ENCODE data around the gene NKD1.
A peak's percentile ranks its signal among the peaks of the same experiment; 100 is the strongest.

Gene NKD1

DNA sequence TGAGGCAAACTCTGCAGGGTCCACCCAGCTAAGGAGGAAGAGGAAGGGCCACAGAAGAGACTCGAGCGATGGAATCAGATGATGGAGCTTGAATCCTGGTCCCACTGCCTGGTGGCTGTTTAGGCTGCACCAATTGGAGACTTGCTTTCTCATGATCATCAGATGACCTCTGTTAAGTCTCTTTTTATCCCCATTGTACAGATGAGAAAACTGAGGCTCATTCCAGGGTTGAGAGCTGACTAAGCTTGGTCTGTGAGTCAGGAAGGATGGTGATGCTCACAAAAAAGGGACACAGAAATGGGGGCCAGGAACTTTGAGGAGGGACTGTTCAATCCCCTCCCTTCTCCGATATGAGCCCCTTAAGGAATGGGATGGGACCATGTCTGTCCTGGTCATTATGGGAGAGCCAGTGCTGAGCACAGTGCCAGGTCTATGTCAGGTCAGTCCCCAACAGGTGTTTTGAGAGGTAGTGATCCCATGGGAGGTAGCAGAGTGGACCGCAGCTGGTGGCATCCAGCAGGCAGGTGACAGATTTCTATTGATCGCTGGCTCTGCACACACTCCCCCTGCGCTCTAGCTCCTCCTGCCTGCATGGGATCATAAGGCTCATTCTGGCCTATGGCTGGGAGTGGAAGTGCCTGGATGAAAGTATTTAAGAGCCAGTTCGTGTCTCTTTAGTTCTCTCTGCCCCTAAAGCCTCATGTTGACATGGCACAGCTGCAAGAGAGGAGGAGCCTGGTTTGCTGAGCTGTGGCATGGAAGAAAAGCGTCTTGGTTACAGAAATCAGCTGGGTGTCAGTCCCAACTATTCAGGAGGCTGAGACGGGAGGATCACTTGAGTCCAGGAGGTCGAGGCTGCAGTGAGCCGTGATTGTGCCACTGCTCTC is 105.7 kb downstream of the NKD1 start:
- no peak for DNase-seq

DNA sequence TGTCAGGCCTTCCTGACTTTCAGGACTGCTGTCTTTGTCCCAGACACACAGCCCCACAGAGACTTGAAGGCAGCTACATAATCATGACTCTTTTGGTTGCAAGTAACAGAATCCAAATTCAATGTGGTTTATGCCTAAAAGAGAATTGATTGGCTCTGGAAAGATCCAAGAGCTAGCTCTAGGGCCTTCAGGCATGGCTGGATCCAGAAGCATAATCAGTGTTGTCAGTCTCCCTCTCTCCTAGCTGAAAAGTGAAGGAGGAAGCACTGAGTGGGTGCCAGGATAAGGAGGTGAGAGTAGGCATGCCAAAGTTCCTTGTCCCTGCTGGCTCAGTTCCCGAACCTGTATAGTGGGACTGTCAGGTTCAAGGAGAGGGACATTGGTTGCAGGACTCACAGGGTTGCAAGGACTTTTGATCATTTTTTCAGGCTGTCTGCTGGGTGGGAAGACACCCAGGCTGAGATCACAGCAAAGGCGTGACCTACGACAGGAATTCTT is 107.4 kb downstream of the NKD1 start:
- DNase-seq: no peak

DNA sequence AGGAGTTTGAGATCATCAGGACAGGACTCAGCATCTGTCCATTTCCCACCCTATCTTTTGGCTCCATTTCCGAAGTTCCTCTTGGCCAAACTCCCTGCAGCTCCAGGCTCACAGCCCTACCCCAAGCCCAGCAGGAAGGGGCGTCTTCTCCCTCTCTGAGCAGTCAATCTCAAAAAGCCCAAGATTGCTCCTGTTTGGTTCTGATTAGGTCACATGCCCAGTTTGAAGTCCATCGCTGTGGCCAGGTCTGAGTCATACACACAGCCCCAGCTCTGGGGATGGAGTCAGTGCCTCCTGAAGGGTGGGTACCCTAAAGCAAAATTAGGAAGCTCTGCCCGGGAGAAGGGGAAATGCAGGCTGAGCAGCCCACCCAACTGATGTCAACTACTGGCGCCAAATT is 109.0 kb downstream of the NKD1 start:
- no peak for DNase-seq

DNA sequence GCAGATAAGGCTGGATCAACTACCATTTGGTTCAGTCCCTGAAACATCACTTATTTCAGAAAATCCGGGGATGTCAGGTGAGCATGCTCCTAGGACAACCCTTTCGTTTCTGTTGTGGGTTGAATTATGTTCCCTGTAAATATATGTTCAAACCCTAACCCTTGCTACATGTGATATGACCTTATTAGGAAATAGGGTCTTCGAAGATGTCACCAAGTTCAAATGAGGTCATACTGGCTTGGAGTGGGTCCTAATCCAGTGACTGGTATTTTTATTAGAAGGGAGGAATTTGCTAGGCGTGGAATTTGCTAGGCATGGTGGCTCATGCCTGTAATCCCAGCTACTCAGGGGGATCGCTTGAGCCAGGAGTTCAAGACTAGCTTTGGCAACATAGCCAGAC is 111.6 kb downstream of the NKD1 start:
- no peak for DNase-seq

DNA sequence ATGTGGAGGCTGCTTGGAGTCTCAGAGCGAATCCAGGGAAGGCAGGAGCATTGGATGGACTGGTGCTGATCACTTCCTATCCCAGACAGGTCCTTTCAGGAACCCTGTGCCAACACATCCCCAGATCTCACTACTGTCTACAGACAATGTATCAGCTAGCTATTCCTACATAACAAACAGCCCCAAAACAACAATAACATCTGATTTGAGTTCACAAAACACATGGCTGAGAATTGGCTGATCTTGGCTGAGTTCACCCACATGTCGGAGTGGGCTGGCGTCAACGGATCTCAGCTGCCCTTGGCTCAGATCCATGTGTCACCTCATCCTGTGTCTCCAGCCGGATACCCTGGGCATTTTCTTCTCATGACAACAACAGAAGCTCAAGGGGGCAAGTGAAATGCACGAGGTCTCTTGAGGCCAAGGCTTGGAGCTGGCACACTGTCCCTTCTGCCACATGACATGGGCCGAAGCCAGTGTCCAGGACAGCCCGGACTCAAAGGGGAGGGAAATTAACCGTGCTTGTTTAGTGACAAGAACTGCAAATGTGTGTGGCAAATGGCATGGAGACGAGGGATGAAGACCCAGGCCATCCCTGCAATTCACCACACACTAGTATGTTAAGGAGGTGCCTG is 114.2 kb downstream of the NKD1 start:
- DNase-seq: no peak

DNA sequence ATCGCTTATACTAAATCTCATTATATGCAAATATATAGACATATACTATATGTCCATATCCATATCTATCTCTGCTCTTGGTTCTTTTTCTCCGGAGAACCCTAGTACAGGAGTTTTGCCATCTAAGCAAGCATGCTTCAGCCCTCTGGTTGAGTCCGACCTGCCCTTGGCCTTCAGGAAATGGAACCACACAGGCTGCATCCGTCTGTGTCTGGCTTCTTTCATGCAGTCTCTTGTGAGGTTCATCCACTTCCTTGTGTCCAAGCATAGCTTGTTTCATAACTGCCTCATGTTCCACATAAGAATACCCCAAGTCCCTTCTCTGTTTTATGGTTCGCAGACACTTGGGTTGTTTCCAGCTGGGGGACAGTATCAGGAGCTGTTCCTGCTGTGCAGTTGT is 116.1 kb downstream of the NKD1 start:
- DNase-seq: no peak

DNA sequence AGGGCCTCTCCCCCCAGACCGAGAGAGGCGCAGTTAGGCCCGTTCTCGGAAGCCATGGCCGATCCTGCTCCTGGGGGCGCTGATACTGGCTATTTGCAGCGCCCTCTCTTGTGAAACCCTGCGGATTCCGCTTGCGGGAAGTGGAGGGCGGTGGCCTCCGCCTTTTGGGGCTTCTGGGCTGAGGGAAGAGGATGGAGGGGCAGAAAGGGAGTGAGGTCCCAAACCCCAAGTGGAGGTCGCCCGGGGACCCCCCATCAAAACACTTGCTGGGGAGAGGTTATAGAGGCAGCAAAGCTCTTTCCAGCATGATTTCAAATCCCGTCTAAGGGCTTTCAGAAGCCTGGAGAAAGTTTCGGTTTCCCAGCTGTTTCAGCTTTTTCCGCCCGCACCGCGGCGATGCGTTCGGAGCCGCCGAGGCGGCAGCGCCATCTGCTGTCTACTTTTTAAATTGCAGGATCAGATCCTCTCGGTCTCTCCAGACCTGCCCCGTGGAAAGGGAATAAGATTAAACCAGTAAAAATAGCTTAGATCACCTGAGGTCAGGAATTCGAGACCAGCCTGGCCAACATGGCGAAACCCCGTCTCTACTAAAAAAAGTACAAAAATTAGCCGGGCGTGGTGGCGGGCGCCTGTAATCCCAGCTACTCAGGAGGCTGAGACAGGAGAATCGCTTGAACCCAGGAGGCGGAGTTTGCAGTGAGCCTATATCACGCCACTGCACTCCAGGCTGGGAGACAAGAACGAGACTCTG is 117.1 kb downstream of the NKD1 start:
- peak; percentile 86 for DNase-seq

DNA sequence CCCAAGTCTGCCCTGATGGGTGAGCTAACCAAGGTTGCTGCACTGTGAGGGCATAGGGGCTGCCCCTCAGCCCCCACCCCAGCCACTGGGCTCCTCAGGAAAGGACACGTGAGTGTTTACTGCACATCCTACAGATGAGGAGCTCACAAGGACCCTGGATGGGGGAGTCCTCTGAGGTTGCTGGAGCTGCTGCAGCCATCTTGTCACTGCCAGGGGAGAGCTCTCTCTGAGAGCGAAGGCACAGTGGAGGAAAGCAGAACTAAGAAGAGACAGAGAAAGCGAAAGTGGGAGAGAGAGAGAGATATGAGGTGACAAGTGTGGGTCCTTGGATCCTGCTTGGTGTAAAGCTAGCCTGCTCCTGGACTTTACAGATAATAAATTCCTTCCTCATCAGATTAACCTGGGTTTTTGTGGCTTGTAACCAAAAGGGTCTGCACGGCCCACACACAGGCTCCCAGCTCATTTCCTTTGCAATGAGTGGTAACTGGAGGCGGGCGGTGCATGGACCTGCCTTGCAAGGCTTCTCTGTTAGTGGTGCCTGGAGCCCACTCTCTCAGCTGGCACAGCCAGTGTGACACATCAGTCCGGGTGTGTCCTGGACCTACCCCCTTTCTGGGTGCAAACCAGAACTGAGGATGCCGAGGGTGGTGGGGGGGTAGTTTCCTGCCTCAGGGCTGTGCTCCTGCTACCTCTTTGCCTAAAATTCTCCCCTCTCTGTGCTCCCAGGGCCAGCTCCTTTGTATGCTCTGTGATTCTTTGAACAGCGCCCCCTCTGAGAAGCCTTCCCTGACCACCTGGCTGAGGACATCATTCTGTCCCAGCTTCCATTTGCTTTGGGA is 118.7 kb downstream of the NKD1 start:
- no peak for DNase-seq

DNA sequence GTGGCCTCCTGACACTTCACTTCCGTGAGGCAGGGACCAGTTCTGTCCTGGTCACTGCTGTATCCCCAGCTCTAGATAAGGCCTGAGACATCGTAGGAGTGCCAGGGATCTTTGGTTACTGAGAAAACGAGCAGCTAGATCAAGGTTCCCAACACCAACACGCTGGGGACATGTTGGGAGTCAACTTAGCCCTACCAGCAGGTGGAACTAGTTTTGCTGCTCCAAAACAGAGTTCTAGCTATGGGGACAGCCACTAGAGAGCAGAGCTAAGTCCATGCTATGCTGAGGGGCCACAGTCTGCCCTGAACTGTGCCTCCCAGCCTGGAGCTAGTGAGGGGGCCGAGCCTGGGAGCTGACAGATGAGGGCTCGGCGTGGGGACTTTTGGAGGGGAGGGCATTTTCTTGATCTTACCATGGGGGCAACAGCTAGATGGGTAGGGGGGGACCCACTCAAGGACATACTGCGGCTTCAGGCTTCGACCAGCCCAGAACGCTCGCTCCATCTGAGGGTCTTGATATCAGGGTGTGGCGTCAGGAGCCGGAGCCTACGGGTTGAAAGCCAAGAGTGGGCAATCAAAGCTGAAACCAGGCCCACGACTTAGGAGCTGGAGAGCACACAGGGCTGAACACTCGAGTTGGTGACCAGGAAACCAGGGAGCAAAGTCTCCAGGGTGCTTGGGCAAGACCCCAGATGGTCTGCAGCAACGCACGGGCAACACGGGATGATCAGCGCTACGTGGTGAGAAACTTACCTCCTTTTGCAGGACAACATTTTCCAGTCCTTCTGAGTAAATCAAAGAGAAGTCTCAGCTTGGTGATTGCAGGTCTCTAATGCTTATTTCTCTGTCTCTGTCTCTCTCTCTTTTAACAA is 119.5 kb downstream of the NKD1 start:
- DNase-seq: no peak

DNA sequence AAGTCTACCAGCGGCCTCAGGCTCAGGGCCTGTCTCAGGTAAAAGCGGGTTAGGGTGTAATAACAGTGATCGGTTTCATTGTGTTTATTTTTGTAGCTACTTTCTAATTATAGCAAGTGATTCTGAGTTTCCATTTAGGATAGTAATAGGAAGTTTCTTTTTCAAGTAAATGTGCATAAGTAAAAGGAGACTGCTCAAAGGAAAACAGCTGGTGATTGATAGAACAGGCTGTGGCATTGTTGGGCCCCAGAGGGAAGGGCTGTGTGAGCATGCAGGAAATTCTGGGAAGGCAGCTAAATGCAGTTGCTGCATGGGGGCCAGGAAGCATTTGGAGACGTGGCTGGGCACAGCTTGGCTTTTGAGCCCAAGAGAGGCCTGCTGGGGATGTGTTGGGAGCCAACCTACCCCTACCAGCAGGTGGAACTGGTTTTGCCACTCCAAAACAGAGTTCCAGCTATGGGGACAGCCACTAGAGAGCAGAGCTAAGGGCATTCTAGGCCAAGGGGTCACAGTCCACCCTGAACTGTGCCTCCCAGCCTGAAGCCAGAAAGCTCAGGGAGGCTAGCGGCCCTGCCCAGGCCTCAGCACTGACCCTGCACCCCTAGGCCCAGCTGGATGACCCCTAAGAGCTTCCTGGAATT is 120.3 kb downstream of the NKD1 start:
- no peak for DNase-seq

DNA sequence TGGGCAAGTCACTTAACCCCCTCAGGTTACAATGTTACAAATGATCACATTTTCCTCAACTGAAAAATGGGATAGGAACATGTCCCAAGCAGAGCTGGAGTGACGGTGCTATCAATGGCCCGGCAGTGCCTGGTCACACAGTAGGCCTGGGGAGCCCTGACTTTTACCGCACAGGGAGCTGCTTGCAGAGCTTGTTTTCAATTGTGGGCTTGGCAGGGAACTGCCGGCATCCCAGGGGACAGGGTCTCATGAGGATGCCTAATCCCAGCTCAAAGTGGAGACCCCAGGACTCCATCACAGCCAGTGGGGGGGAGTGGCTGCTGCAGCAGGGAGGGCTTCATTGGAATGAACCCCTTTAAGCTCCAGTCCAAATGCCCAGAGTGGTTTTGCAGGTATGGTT is 121.5 kb downstream of the NKD1 start:
- DNase-seq: no peak

DNA sequence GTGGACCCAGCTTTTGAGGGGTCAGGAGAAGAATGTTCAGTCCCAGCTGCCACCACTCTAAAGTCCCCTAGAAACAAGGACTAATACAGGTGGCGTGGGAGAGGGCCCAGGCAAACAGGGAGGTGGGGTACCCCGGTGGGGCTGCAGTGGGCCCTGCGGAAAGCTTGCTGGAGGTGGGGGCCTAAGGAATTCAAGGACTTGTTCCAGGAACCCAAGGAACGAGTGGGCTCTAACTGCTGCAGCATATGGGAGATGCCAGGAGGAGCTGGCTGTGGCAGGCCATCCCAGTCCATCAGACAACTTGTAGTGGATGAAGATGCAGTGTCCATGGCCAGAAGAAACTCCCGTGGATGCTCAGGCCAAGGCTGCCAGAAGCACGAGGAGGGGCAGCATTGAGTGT is 122.3 kb downstream of the NKD1 start:
- no peak for DNase-seq

DNA sequence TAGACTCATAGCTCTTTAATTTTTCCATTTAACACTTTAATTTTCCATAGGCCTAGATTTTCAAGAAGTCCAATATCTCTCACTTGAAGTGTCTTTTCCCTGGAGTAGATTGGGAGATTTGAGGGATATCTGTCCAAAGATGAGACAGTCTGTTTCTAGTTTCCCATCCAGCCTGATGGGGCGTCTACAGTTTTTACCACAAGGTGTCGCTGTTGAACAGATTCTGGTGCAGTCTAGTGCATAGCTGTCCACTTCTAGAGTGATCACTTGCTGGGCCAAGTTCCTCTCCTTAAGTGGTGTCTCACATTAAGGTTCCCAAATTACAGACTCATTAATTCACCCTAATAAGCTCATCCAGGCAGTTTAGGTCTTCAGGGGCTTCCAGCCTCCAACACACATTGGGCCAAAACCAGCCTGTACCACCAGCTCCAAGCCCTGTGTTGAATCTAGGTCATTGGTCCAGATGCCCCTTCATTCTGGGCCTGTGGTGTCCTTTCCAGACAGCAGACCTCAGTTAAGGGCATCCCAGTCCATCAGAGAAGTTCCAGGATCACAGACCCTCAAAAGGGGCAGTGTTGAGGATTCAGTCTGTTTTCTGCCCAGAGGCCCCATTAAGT is 123.6 kb downstream of the NKD1 start:
- DNase-seq: peak; percentile 51

DNA sequence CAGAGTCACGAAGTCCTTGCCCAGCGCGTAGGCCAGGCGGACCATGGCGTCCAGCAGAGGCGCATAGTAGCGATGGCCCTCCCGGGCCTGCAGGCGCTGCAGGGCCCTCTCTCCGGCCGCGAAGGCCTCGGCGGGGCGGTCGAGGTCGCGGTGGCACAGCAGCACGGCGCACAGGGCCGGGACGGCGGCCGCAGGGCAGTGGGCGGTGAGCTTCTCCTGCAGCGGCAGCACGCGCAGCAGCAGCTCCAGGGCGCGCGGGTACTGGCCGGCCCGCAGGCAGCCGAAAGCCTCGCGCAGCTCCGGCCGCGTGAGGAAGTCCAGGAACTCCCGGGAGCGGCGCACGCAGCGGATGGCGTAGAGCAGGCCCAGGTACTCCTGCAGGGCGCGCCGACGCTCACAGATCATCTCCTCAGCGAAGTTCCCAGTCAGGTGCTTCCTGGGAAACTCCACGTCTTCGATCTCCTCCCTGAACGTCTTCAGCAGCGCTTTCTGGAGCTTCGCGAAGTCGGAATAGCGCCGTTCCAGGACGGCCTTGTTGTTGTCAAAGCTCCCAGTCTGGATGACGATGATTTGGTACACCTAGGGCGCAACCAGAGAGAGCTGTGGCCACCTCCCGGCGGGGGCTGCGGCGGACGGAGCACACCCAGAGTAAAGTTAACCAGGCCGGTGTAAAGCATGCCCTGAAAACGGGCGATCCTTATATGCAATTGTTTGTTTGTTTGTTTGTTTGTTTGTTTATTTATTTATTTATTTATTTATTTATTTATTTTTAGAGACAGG is 125.5 kb downstream of the NKD1 start:
- no peak for DNase-seq

DNA sequence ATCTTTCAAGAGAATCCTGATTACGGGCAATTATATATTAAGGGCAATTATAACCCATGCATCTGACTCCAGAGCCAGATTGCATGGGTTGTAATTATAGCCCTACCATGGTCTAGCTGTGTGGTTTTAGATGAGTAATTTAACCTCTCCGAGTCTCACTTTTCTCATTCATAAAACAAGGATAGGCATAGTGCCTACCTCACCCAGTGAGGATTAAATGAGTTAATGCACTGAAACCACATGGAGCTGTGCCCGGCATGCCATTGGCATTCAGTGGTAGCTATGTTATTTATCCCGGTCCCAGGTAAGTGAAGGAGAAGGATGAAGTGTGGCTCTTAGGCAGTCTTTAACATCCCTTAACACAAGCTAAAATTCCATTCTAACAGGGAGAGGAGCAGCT is 126.6 kb downstream of the NKD1 start:
- no peak for DNase-seq

DNA sequence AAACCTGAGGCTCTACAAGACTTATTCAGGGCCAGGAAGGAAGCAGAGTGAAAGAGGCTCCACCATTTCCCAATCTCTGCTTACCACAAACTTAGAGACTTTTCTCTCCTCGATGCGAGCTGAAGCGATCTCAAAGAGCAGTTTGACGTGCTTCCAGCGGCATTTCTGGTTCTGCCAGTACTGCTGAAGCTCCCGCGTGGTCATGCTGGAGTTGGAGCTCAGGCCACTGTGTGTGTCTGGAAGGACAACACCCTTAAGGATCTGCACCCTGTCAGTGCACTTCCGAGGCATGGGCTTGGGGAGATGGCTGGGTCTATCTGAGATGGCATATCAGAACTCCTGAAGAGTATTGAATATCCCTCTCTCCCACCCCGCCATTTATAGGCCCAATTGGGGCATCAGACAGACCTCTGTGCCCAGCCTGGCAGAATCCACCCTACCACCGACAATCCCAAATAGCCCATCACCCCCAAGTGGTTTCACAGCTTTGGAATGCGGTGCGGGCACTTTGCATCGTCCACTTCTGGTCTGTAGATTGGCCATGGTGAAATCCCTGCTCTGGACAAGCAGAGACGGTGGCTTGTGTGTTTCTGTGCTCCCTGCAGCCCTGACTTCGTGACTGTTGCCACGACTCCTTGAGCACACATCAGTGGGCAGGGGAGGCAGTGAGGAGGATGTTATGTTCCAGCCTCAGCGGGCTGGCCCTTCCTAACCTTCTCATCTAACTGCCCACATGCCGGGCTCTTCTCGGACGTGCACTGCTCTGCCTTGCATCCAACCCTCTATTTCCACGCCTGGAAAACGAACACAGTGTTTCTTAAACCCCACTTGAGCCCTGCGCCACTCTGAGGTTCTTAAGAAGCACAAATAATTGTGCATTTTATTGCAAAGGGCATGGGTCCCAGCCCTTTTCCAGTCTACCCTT is 127.8 kb downstream of the NKD1 start:
- no peak for DNase-seq

DNA sequence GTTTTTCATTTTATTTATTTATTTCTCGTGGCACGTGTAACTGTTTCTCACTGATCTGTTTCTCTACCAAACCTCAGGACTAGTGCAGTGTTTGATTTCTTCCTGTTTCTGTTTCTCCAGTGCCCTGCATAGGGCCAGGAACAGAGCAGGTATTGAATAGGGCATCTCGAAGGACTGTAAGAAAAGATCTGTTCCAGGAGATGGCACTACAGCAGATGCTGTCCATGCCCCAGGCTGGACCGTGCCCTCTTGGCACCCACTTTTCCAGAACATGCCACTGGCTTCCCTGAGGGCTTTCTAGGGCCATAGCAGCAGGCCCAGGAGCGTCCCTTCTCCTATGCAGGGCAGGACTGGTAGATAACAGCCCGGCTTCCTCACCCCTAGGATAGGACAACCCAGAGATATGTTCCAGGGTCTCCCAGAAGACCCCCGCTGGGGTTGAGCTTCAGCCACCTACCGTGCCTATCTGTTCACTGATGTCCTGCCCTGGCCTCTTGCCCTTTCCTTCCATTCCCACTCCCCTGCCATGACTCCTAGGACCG is 128.6 kb downstream of the NKD1 start:
- no peak for DNase-seq

DNA sequence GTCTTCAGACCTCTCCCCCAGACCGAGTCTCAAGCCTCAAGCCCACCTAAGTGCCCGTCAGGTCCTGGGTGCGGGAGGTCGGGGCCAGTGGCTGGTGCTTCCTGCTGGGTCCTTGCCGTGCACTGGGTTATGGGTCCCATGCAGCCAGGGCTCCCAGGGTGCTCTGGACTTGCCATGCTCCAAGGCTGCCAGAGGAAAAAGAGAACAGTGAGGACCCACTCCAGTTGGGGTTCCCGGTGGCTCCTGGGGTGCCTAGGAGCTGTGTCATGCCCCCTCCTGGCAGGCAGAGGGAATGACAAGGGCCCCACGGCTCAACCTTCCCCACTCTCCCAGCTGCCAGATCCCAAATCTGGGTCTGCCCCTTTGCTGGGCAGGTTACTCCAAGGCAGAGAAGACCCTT is 129.2 kb downstream of the NKD1 start:
- DNase-seq: no peak
